C4-2B (cell line): ENCODE results near the gene COP1.

Source experiments
- CTCF ChIP-seq: fragments of 450-650 bp; conservative IDR thresholded peaks from 2 replicates; pipeline ENCODE4 v1.5.1; 2017; ENCODE audit warnings: mild to moderate bottlenecking
- ZFX ChIP-seq: fragments of 450-650 bp; IDR thresholded peaks from 2 replicates; pipeline ENCODE4 v1.6.1; 2017

GRCh38 chr1:176142973-176143372 is 64.1 kb downstream of the COP1 start:
- TF ChIP-seq CTCF (no peak), ZFX (no peak)
